ENCODE measurements around the gene TMEM273.

Gene TMEM273

GRCh38 chr10:49166484-49167400, 21.4 kb downstream of the TMEM273 start:
- H3K9ac ChIP-seq (ENCODE audit: low read length in 5 of 5) = peak overlapping the region in 1 of 5 donors; percentile 16
- H3K27ac ChIP-seq (ENCODE audit: low read depth, low read length) = no peak overlapping the region

GRCh38 chr10:49165821-49166483, 22.2 kb downstream of the TMEM273 start:
- H3K9me3 ChIP-seq (ENCODE audit: control insufficient read depth in 5 of 5, low read length in 5 of 5) = no peaks in the 10 kb centered on the region
- H3K27ac ChIP-seq (ENCODE audit: low read depth, low read length) = no peak overlapping the region
- peaks cover 0 to 19% (median 14%) of the 10 kb centered on the region in 5 donors for H3K4me1 ChIP-seq (ENCODE audit: control insufficient read depth in 5 of 5, insufficient read depth in 5 of 5, low read length in 5 of 5)
- H3K9ac ChIP-seq (ENCODE audit: low read length in 5 of 5) = no peak overlapping the region
- H3K36me3 ChIP-seq (ENCODE audit: control insufficient read depth in 5 of 5, insufficient read depth in 5 of 5, low read length in 5 of 5) = peaks cover 0 to 41% (median 28%) of the 10 kb centered on the region in 5 donors
- H3K4me3 ChIP-seq (ENCODE audit: low read depth in 1 of 5, low read length in 5 of 5) = no peak overlapping the region
- no peaks in the 10 kb centered on the region for H3K27me3 ChIP-seq (ENCODE audit: control insufficient read depth in 5 of 5, insufficient read depth in 4 of 5, low read length in 5 of 5)

More at GRCh38 chr10:49166484-49167400, 21.4 kb downstream of the TMEM273 start:
- H3K27me3 ChIP-seq (ENCODE audit: control insufficient read depth in 5 of 5, insufficient read depth in 4 of 5, low read length in 5 of 5) = no peaks in the 10 kb centered on the region
- peaks cover 0 to 17% (median 13%) of the 10 kb centered on the region in 5 donors for H3K4me1 ChIP-seq (ENCODE audit: control insufficient read depth in 5 of 5, insufficient read depth in 5 of 5, low read length in 5 of 5)
- peaks cover 0 to 38% (median 28%) of the 10 kb centered on the region in 5 donors for H3K36me3 ChIP-seq (ENCODE audit: control insufficient read depth in 5 of 5, insufficient read depth in 5 of 5, low read length in 5 of 5)
- H3K9me3 ChIP-seq (ENCODE audit: control insufficient read depth in 5 of 5, low read length in 5 of 5) = no peaks in the 10 kb centered on the region
- H3K4me3 ChIP-seq (ENCODE audit: low read depth in 1 of 5, low read length in 5 of 5) = no peak overlapping the region

- Histone ChIP-seq H3K4me3 (ENCODE audit: low read depth in 1 of 5, low read length in 5 of 5) (no peak overlapping the region), H3K27ac (ENCODE audit: low read depth, low read length) (no peak overlapping the region), H3K9ac (ENCODE audit: low read length in 5 of 5) (no peak overlapping the region), H3K36me3 (ENCODE audit: control insufficient read depth in 5 of 5, insufficient read depth in 5 of 5, low read length in 5 of 5) (peaks cover 0 to 41% (median 31%) of the 10 kb centered on the region in 5 donors), H3K9me3 (ENCODE audit: control insufficient read depth in 5 of 5, low read length in 5 of 5) (no peaks in the 10 kb centered on the region), H3K4me1 (ENCODE audit: control insufficient read depth in 5 of 5, insufficient read depth in 5 of 5, low read length in 5 of 5) (peaks cover 0 to 19% (median 11%) of the 10 kb centered on the region in 5 donors), H3K27me3 (ENCODE audit: control insufficient read depth in 5 of 5, insufficient read depth in 4 of 5, low read length in 5 of 5) (no peaks in the 10 kb centered on the region)
Measured at GRCh38 chr10:49165259-49165658, 22.9 kb downstream of the TMEM273 start.

GRCh38 chr10:49164559-49165188, 23.5 kb downstream of the TMEM273 start:
- Histone ChIP-seq H3K9me3 (ENCODE audit: control insufficient read depth in 5 of 5, low read length in 5 of 5) (no peaks in the 10 kb centered on the region), H3K36me3 (ENCODE audit: control insufficient read depth in 5 of 5, insufficient read depth in 5 of 5, low read length in 5 of 5) (peaks cover 0 to 44% (median 33%) of the 10 kb centered on the region in 5 donors), H3K4me3 (ENCODE audit: low read depth in 1 of 5, low read length in 5 of 5) (no peak overlapping the region), H3K27me3 (ENCODE audit: control insufficient read depth in 5 of 5, insufficient read depth in 4 of 5, low read length in 5 of 5) (no peaks in the 10 kb centered on the region), H3K27ac (ENCODE audit: low read depth, low read length) (no peak overlapping the region), H3K9ac (ENCODE audit: low read length in 5 of 5) (no peak overlapping the region), H3K4me1 (ENCODE audit: control insufficient read depth in 5 of 5, insufficient read depth in 5 of 5, low read length in 5 of 5) (peaks cover 0 to 19% (median 11%) of the 10 kb centered on the region in 5 donors)

- Histone ChIP-seq H3K9ac (ENCODE audit: low read length in 5 of 5) (no peak overlapping the region), H3K4me3 (ENCODE audit: low read depth in 1 of 5, low read length in 5 of 5) (no peak overlapping the region), H3K27me3 (ENCODE audit: control insufficient read depth in 5 of 5, insufficient read depth in 4 of 5, low read length in 5 of 5) (no peaks in the 10 kb centered on the region), H3K36me3 (ENCODE audit: control insufficient read depth in 5 of 5, insufficient read depth in 5 of 5, low read length in 5 of 5) (peaks cover 0 to 45% (median 33%) of the 10 kb centered on the region in 5 donors), H3K4me1 (ENCODE audit: control insufficient read depth in 5 of 5, insufficient read depth in 5 of 5, low read length in 5 of 5) (peaks cover 0 to 17% (median 11%) of the 10 kb centered on the region in 5 donors), H3K9me3 (ENCODE audit: control insufficient read depth in 5 of 5, low read length in 5 of 5) (no peaks in the 10 kb centered on the region), H3K27ac (ENCODE audit: low read depth, low read length) (no peak overlapping the region)
Measured at GRCh38 chr10:49163741-49164140, 24.4 kb downstream of the TMEM273 start.

- H3K9ac ChIP-seq (ENCODE audit: low read length in 5 of 5) = no peak overlapping the region
- no peaks in the 10 kb centered on the region for H3K27me3 ChIP-seq (ENCODE audit: control insufficient read depth in 5 of 5, insufficient read depth in 4 of 5, low read length in 5 of 5)
- no peak overlapping the region for H3K4me3 ChIP-seq (ENCODE audit: low read depth in 1 of 5, low read length in 5 of 5)
- H3K4me1 ChIP-seq (ENCODE audit: control insufficient read depth in 5 of 5, insufficient read depth in 5 of 5, low read length in 5 of 5) = peaks cover 0 to 12% (median 8%) of the 10 kb centered on the region in 5 donors
- H3K9me3 ChIP-seq (ENCODE audit: control insufficient read depth in 5 of 5, low read length in 5 of 5) = no peaks in the 10 kb centered on the region
- H3K36me3 ChIP-seq (ENCODE audit: control insufficient read depth in 5 of 5, insufficient read depth in 5 of 5, low read length in 5 of 5) = peaks cover 0 to 45% (median 33%) of the 10 kb centered on the region in 5 donors
- no peak overlapping the region for H3K27ac ChIP-seq (ENCODE audit: low read depth, low read length)
Measured at GRCh38 chr10:49162761-49163310, 25.4 kb downstream of the TMEM273 start.

GRCh38 chr10:49162063-49162462, 26.1 kb downstream of the TMEM273 start:
- Histone ChIP-seq H3K9ac (ENCODE audit: low read length in 5 of 5) (no peak overlapping the region), H3K27ac (ENCODE audit: low read depth, low read length) (no peak overlapping the region), H3K9me3 (ENCODE audit: control insufficient read depth in 5 of 5, low read length in 5 of 5) (no peaks in the 10 kb centered on the region), H3K36me3 (ENCODE audit: control insufficient read depth in 5 of 5, insufficient read depth in 5 of 5, low read length in 5 of 5) (peaks cover 0 to 41% (median 28%) of the 10 kb centered on the region in 5 donors), H3K4me1 (ENCODE audit: control insufficient read depth in 5 of 5, insufficient read depth in 5 of 5, low read length in 5 of 5) (peaks cover 0 to 4% (median 3%) of the 10 kb centered on the region in 5 donors), H3K27me3 (ENCODE audit: control insufficient read depth in 5 of 5, insufficient read depth in 4 of 5, low read length in 5 of 5) (no peaks in the 10 kb centered on the region), H3K4me3 (ENCODE audit: low read depth in 1 of 5, low read length in 5 of 5) (no peak overlapping the region)

- no peaks in the 10 kb centered on the region for H3K27me3 ChIP-seq (ENCODE audit: control insufficient read depth in 5 of 5, insufficient read depth in 4 of 5, low read length in 5 of 5)
- H3K4me3 ChIP-seq (ENCODE audit: low read depth in 1 of 5, low read length in 5 of 5) = no peak overlapping the region
- H3K36me3 ChIP-seq (ENCODE audit: control insufficient read depth in 5 of 5, insufficient read depth in 5 of 5, low read length in 5 of 5) = peaks cover 0 to 43% (median 23%) of the 10 kb centered on the region in 5 donors
- H3K9me3 ChIP-seq (ENCODE audit: control insufficient read depth in 5 of 5, low read length in 5 of 5) = no peaks in the 10 kb centered on the region
- no peak overlapping the region for H3K9ac ChIP-seq (ENCODE audit: low read length in 5 of 5)
- H3K27ac ChIP-seq (ENCODE audit: low read depth, low read length) = no peak overlapping the region
- H3K4me1 ChIP-seq (ENCODE audit: control insufficient read depth in 5 of 5, insufficient read depth in 5 of 5, low read length in 5 of 5) = peaks cover 0 to 4% (median 3%) of the 10 kb centered on the region in 5 donors
Measured at GRCh38 chr10:49161411-49161997, 26.7 kb downstream of the TMEM273 start.

GRCh38 chr10:49160814-49161213, 27.4 kb downstream of the TMEM273 start:
- H3K4me1 ChIP-seq (ENCODE audit: control insufficient read depth in 5 of 5, insufficient read depth in 5 of 5, low read length in 5 of 5) = peaks cover 0 to 4% (median 3%) of the 10 kb centered on the region in 5 donors
- no peaks in the 10 kb centered on the region for H3K27me3 ChIP-seq (ENCODE audit: control insufficient read depth in 5 of 5, insufficient read depth in 4 of 5, low read length in 5 of 5)
- H3K27ac ChIP-seq (ENCODE audit: low read depth, low read length) = no peak overlapping the region

More at GRCh38 chr10:49160814-49161213, 27.4 kb downstream of the TMEM273 start:
- Histone ChIP-seq H3K36me3 (ENCODE audit: control insufficient read depth in 5 of 5, insufficient read depth in 5 of 5, low read length in 5 of 5) (peaks cover 0 to 40% (median 17%) of the 10 kb centered on the region in 5 donors), H3K4me3 (ENCODE audit: low read depth in 1 of 5, low read length in 5 of 5) (no peak overlapping the region), H3K9me3 (ENCODE audit: control insufficient read depth in 5 of 5, low read length in 5 of 5) (no peaks in the 10 kb centered on the region), H3K9ac (ENCODE audit: low read length in 5 of 5) (no peak overlapping the region)
